Measurements from ENCODE around the gene LRRC8A.
A peak's percentile ranks its signal among the peaks of the same experiment; 100 is the strongest.
"Not testable (repeated sequence)": the region's sequence is repeated elsewhere in the genome, so short reads cannot be mapped to it uniquely, and the experiment has no call there.

The LRRC8A gene

DNA sequence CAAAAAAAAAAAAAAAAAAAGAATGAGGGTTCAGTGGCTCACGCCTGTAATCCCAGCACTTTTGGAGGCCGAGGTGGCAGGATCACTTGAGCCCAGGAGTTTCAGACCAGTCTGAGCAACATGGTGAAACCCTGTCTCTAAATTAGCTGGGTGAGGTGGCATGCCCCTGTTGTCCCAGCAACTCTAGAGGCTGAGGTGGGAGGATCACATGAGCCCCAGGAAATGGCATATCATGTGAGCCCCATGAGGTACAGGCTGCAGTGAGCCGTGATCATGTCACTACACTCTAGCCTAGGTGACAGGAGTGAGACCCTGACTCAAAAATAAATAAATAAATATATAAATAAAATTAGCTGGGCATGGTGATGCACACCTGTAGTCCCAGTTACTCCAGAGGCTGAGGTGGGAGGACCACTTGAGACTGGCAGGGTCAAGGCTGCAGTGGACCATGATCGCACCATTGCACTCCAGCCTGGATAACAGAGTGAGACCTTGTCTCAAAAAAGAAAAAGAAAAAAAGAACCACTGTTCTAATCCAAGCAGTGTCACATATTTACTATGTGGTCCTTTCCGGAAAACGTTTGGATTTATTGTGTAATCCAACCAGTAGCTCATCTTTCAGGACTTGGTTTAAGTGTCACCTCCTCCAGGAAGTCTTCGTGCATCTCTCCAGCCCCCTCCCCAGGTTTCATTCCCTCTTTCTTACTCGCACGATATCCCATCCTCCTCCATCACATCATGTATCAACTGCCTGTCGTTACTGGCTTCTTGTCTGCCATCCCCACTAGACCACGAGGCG, 40.0 kb upstream of the LRRC8A start:
- H3K4me3 ChIP-seq (ENCODE audit: low read depth, low read length) = no peak overlapping the region
- TF ChIP-seq, protein P1, sequence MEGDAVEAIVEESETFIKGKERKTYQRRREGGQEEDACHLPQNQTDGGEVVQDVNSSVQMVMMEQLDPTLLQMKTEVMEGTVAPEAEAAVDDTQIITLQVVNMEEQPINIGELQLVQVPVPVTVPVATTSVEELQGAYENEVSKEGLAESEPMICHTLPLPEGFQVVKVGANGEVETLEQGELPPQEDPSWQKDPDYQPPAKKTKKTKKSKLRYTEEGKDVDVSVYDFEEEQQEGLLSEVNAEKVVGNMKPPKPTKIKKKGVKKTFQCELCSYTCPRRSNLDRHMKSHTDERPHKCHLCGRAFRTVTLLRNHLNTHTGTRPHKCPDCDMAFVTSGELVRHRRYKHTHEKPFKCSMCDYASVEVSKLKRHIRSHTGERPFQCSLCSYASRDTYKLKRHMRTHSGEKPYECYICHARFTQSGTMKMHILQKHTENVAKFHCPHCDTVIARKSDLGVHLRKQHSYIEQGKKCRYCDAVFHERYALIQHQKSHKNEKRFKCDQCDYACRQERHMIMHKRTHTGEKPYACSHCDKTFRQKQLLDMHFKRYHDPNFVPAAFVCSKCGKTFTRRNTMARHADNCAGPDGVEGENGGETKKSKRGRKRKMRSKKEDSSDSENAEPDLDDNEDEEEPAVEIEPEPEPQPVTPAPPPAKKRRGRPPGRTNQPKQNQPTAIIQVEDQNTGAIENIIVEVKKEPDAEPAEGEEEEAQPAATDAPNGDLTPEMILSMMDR (IDR thresholded peaks at IDR 0.05; ENCODE audit: low read depth, low read length) = no peak

DNA sequence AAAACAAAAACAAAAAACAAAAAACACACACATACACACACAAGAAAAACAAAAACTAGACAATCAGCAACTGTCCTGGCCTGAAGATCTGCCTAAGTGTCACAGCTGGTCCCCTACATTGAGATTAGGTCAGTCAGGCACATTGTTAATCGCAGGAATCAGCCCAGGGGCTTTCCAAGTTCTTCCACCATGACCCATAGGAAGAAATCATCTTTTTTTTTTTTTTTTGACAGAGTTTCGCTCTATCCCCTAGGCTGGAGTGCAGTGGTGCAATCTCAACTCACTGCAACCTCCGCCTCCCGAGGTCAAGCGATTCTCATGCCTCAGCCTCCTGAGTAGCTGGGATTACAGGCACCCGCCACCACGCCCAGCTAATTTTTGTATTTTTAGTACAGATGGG, 38.8 kb upstream of the LRRC8A start:
- H3K4me3 ChIP-seq (ENCODE audit: low read depth, low read length) = not testable (repeated sequence)

DNA sequence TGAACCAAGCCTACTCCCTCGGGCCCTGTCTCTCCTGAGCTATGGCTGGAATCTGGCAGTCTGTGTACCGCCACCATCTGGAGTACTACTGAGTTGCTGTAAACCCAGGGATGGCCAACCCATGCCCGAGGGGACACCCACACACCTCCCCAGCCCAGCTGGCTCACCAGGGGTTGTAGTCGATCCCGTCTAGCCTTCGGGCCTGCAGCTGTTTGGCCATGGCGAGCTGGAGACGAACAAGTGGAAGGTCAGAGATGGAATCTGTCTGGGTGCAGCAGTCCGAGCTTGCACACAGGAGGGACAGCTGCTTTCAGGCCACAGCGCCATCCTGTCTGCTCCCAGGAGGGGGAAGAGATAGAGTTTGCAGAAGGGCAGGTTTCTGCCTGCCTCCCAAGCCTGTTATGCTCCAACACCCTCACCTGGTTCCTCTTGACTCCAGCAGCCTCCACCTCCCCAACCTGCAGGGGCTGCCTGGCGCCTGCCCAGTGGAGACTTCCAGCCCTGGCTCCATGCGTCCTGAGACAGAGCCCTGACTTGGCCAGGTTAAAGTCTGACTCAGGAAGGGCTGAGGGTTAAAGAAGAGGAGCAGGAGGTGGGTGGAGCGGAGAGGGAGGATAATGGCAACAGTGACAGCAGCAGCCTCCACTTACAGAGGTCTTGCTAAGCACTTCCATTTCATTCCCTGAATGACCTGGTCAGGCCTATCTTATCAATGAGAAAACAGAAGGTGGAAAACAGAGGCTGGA, 36.6 kb upstream of the LRRC8A start:
- no peak overlapping the region for H3K4me3 ChIP-seq (ENCODE audit: low read depth, low read length)
- TF ChIP-seq, protein P1 (IDR thresholded peaks at IDR 0.05; ENCODE audit: low read depth, low read length) = no peak

DNA sequence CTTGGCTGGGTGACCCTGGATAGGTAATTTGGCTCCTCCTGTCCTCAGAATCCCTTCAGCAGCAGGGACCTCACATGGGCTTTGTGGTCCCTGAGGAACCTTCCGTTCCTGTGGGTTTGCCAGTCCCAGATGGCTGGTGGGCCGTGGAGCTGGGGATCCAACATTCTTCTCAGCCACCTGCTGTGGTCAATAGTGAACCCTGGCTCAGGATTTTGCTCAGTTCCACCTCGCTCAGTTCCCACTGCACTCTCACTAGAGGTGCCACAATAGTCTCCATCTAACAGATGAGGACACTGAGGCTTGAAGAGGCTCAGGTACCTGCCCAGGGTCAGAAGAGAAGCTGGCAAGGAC, 35.3 kb upstream of the LRRC8A start:
- TF ChIP-seq, protein P1 (IDR thresholded peaks at IDR 0.05; ENCODE audit: low read depth, low read length) = no peak

DNA sequence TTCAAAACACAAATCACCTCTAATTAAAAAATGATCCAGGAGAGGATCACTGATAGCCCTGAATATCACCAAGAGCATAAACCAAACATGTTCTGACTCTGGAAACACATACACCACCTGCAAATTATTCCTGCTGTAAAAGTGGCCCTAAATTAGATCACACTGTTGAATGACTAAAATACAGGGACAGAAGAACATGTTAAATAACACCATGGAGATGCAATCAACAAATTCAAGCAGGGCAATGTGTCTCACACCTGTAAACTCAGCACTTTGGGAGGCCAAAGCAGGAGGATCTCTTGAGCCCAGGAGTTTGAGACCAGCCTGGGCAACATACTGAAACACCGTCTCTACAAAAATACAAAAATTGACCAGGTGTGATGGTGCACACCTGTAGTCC, 34.1 kb upstream of the LRRC8A start:
- TF ChIP-seq, protein P1 (IDR thresholded peaks at IDR 0.05; ENCODE audit: low read depth, low read length) = no peak
- no peak overlapping the region for H3K4me3 ChIP-seq (ENCODE audit: low read depth, low read length)

More for the DNA sequence above, 35.3 kb upstream of the LRRC8A start:
- no peak overlapping the region for H3K4me3 ChIP-seq (ENCODE audit: low read depth, low read length)

DNA sequence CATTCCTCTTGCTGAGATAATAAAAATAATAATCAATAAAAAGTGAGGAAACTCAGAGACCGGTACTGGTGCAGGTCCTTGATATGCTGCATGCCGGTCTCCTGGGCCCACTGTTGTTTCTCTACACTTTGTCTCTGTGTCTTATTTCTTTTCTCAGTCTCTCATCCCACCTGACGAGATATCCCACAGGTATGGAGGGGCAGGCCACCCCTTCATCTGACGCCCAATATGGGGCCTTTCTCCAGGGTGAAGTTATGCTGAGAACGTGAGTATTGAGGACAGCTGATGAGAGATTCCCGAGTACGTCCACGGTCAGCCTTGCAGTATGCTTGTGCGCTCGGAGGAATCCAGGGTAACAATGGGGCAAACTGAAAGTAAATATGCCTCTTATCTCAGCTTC, 30.9 kb upstream of the LRRC8A start:
- not testable (repeated sequence) for H3K4me3 ChIP-seq (ENCODE audit: low read depth, low read length)

DNA sequence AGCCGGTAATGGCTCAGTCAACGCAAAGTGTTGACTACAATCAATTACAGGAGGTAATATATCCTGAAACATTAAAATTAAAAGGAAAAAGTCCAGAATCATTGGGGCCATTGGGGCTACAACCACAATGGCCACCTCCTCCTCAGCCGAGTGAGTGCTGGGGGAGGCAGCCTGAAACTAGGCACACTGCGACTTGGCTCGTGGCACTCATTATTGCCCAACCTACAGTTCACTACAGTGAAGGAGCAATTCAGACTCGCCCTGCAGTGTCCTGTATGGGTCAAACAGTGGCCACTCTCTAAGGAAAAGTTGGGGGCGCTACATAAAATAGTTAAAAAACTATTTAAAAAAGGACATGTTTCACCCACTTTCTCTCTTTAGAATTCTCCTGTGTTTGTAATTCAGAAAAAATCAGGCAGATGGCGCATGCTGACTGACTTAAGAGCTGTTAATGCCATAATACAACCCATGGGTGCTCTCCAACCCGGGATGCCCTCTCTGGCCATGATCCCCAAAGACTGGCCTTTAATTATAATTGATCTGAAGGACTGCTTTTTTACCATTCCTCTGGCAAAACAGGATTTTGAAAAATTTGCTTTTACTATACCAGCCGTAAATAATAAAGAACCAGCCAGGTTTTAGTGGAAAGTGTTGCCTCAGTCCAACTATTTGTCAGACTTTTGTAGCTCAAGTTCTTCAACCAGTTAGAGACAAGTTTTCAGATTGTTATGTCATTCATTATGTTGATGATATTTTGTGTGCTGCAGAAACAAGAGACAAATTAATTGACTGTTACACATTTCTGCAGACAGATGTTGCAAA, 29.9 kb upstream of the LRRC8A start:
- TF ChIP-seq, protein P1 (IDR thresholded peaks at IDR 0.05; ENCODE audit: low read depth, low read length) = peak; percentile 21; the same call in 1 of the 2 replicates
- H3K4me3 ChIP-seq (ENCODE audit: low read depth, low read length) = not testable (repeated sequence)

DNA sequence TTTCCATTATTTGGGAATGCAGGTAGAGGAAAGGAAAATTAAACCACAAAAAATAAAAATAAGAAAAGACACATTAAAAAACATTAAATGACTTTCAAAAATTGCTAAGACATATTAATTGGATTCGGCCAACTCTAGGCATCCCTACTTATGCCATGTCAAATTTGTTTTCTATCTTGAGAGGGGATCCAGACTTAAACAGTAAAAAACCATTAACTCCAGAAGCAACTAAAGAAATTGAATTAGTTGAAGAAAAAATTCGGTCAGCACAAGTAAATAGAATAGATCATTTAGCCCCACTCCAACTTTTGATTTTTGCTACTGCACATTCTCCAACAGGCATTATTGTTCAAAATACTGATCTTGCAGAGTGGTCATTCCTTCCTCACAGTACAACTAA, 29.3 kb upstream of the LRRC8A start:
- not testable (repeated sequence) for H3K4me3 ChIP-seq (ENCODE audit: low read depth, low read length)

DNA sequence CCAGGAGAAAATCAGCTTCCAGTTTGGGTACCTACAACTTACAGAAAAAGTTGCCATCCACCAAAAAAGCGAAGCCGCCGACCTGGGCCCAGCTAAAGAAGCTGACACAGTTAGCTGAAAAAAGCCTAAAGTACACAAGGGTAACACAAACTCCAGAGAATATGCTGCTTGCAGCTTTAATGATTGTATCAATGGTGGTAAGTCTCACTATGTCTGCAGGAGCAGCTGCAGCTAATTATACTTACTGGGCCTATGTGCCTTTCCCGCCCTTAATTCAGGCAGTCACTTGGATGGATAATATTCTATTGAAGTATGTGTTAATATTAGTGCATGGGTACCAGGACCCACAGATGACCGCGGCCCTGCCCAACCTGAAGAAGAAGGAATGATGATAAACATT, 27.5 kb upstream of the LRRC8A start:
- not testable (repeated sequence) for H3K4me3 ChIP-seq (ENCODE audit: low read depth, low read length)

DNA sequence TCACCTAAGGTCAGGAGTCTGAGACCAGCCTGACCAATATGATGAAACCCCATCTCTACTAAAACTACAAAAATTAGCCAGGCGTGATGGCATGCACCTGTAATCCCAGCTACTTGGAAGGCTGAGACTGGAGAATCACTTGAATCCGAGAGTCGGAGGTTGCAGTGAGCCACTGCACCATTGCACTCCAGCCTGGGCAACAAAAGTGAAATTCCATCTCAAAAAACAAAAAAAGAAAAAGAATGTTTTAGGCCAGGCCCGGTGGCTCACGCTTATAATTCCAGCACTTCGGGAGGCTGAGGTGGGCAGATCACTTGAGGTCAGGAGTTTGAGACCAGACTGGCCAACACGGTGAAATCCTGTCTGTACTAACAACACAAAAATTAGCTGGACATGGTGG, 23.5 kb upstream of the LRRC8A start:
- H3K4me3 ChIP-seq (ENCODE audit: low read depth, low read length) = not testable (repeated sequence)

All from WI38 (cell line).